Inflammatory macrophage (primary cell): ENCODE results near the gene SUSD1.
"Not testable (repeated sequence)": the region's sequence is repeated elsewhere in the genome, so short reads cannot be mapped to it uniquely, and the experiment has no call there.

Source experiments
- DNase-seq, 2 donors: peaks; one replicate each; pipeline ENCODE4 v3.0.0-alpha.2; 2020 to 2022

Gene SUSD1

GRCh38 chr9:112094948-112095681 lies 80.0 kb downstream of the SUSD1 start:
- DNase-seq, result no peak

GRCh38 chr9:112094241-112094640 lies 80.9 kb downstream of the SUSD1 start:
- no peak for DNase-seq

GRCh38 chr9:112093870-112094216 lies 81.3 kb downstream of the SUSD1 start:
- DNase-seq, result no peak

GRCh38 chr9:112093147-112093869 lies 81.8 kb downstream of the SUSD1 start:
- DNase-seq, result no peak

GRCh38 chr9:112091810-112092209 lies 83.3 kb downstream of the SUSD1 start:
- no peak for DNase-seq

- no peak for DNase-seq
Observed at GRCh38 chr9:112087506-112087905, 87.6 kb downstream of the SUSD1 start.

GRCh38 chr9:112086627-112087026 lies 88.5 kb downstream of the SUSD1 start:
- peak in 1 of 2 donors; percentile 18 for DNase-seq

GRCh38 chr9:112084907-112085306 lies 90.2 kb downstream of the SUSD1 start:
- DNase-seq, result no peak

- no peak for DNase-seq
Observed at GRCh38 chr9:112084334-112084733, 90.8 kb downstream of the SUSD1 start.

- DNase-seq, result no peak
Observed at GRCh38 chr9:112081918-112082729, 93.0 kb downstream of the SUSD1 start.

- no peak for DNase-seq
Observed at GRCh38 chr9:112080831-112081542, 94.1 kb downstream of the SUSD1 start.

- DNase-seq, result no peak
Observed at GRCh38 chr9:112078432-112078831, 96.7 kb downstream of the SUSD1 start.

GRCh38 chr9:112076814-112077213 lies 98.3 kb downstream of the SUSD1 start:
- no peak for DNase-seq

GRCh38 chr9:112075009-112075378 lies 100.1 kb downstream of the SUSD1 start:
- no peak for DNase-seq

GRCh38 chr9:112074250-112075008 lies 100.7 kb downstream of the SUSD1 start:
- DNase-seq, result peak; percentile 84 to 86

GRCh38 chr9:112073639-112074173 lies 101.4 kb downstream of the SUSD1 start:
- DNase-seq, result not testable (repeated sequence)

GRCh38 chr9:112072721-112073638 lies 102.1 kb downstream of the SUSD1 start:
- DNase-seq, result peak in 1 of 2 donors; percentile 47

GRCh38 chr9:112069318-112070169 lies 105.6 kb downstream of the SUSD1 start:
- DNase-seq, result peak; percentile 91 to 95

GRCh38 chr9:112065806-112066606 lies 109.1 kb downstream of the SUSD1 start:
- no peak for DNase-seq
